OCI-LY1 (cell line): ENCODE measurements around the gene LSM14A.
"Not testable (repeated sequence)": the region's sequence is repeated elsewhere in the genome, so short reads cannot be mapped to it uniquely, and the experiment has no call there.

Experiments
- H2AFZ ChIP-seq: fragments of 200-600 bp; sonication (generic), shearing (Covaris generic); 2 replicates; pipeline ENCODE4 v1.6.0; 2014; ENCODE audit warnings: antibody characterized with exemption, mild to moderate bottlenecking, low read length
- H3F3A ChIP-seq: fragments of 200-600 bp; sonication (generic), shearing (Covaris generic); 2 replicates; pipeline ENCODE4 v1.6.0; 2014; ENCODE audit warnings: mild to moderate bottlenecking, antibody characterized with exemption, low read length, moderate library complexity; ENCODE audit not compliant: insufficient read depth
- H3K27ac ChIP-seq: fragments of 200-600 bp; sonication (generic); 2 replicates; pipeline ENCODE4 v1.5.1; 2014; ENCODE audit warnings: low read length, mixed run types, mild to moderate bottlenecking, low read depth; ENCODE audit not compliant: poor library complexity, severe bottlenecking
- H3K27me3 ChIP-seq: fragments of 200-600 bp; sonication (generic); 2 replicates; pipeline ENCODE4 v1.6.0; 2014; ENCODE audit warnings: antibody characterized with exemption, mild to moderate bottlenecking, low read length, moderate library complexity; ENCODE audit not compliant: insufficient read depth
- H3K36me3 ChIP-seq: fragments of 200-600 bp; sonication (generic); 2 replicates; pipeline ENCODE4 v1.6.1; 2014; ENCODE audit warnings: mild to moderate bottlenecking, antibody characterized with exemption, low read length, moderate library complexity, mixed read lengths; ENCODE audit not compliant: insufficient read depth
- H3K4me1 ChIP-seq: fragments of 200-600 bp; sonication (generic); 2 replicates; pipeline ENCODE4 v1.5.1; 2014; ENCODE audit warnings: mild to moderate bottlenecking, low read length, moderate library complexity; ENCODE audit not compliant: insufficient read depth, severe bottlenecking
- H3K4me2 ChIP-seq: fragments of 200-600 bp; sonication (generic), shearing (Covaris generic); 2 replicates; pipeline ENCODE4 v1.6.1; 2014; ENCODE audit warnings: low read length
- H3K4me3 ChIP-seq: fragments of 200-600 bp; sonication (generic); 2 replicates; pipeline ENCODE4 v1.5.1; 2014; ENCODE audit warnings: low read length, low read depth, mild to moderate bottlenecking, mixed read lengths; ENCODE audit not compliant: poor library complexity, severe bottlenecking
- H3K79me2 ChIP-seq: fragments of 200-600 bp; shearing (Covaris generic); 2 replicates; pipeline ENCODE4 v1.6.1; 2016; ENCODE audit warnings: mixed run types, low read length, mixed read lengths; ENCODE audit not compliant: insufficient read depth
- H3K9ac ChIP-seq: fragments of 200-600 bp; sonication (generic), shearing (Covaris generic); 2 replicates; pipeline ENCODE4 v1.6.1; 2014; ENCODE audit warnings: mild to moderate bottlenecking, low read length, mixed read lengths
- H3K9me2 ChIP-seq: fragments of 200-600 bp; sonication (generic), shearing (Covaris generic); 2 replicates; pipeline ENCODE4 v1.6.1; 2014; ENCODE audit warnings: low read depth, mild to moderate bottlenecking, low read length, mixed read lengths
- H3K9me3 ChIP-seq: fragments of 200-600 bp; shearing (Covaris generic); 2 replicates; pipeline ENCODE4 v1.6.1; 2014; ENCODE audit warnings: low read length, mixed read lengths
- H4K20me1 ChIP-seq: fragments of 200-600 bp; sonication (generic), shearing (Covaris generic); 2 replicates; pipeline ENCODE4 v1.6.0; 2016; ENCODE audit warnings: mild to moderate bottlenecking, low read length; ENCODE audit not compliant: insufficient read depth
- EZH2 ChIP-seq: fragments of 200-600 bp; sonication (generic), shearing (Covaris generic); IDR thresholded peaks from 2 replicates; pipeline ENCODE4 v1.8.0; 2017; ENCODE audit warnings: borderline replicate concordance, mixed run types, mild to moderate bottlenecking, antibody characterized with exemption, low read length, moderate library complexity, mixed read lengths
- TF ChIP-seq, protein P1 (sequence below): fragments of 200-600 bp; sonication (generic), shearing (Covaris generic); IDR thresholded peaks from 2 replicates; pipeline ENCODE4 v1.5.1; 2017; ENCODE audit warnings: mild to moderate bottlenecking, antibody characterized with exemption, low read length, moderate library complexity, mixed read lengths

The LSM14A gene

GRCh38 chr19:34151439-34151838 is 20.9 kb upstream of the LSM14A start:
- Histone ChIP-seq H3K79me2 (no peaks in the 10 kb centered on the region), H3F3A (no peaks in the 10 kb centered on the region), H3K4me2 (no peak overlapping the region), H3K27ac (no peak overlapping the region), H3K4me1 (no peaks in the 10 kb centered on the region), H3K27me3 (0 out of 2 replicates have a peak, but pooled peaks cover 4% of the 10 kb centered on the region), H4K20me1 (no peaks in the 10 kb centered on the region), H3K4me3 (no peak overlapping the region), H3K9me2 (no peaks in the 10 kb centered on the region), H3K9me3 (no peaks in the 10 kb centered on the region), H3K36me3 (no peaks in the 10 kb centered on the region), H2AFZ (no peak overlapping the region), H3K9ac (no peak overlapping the region)
- TF ChIP-seq EZH2 = no peak
- TF ChIP-seq, protein P1, sequence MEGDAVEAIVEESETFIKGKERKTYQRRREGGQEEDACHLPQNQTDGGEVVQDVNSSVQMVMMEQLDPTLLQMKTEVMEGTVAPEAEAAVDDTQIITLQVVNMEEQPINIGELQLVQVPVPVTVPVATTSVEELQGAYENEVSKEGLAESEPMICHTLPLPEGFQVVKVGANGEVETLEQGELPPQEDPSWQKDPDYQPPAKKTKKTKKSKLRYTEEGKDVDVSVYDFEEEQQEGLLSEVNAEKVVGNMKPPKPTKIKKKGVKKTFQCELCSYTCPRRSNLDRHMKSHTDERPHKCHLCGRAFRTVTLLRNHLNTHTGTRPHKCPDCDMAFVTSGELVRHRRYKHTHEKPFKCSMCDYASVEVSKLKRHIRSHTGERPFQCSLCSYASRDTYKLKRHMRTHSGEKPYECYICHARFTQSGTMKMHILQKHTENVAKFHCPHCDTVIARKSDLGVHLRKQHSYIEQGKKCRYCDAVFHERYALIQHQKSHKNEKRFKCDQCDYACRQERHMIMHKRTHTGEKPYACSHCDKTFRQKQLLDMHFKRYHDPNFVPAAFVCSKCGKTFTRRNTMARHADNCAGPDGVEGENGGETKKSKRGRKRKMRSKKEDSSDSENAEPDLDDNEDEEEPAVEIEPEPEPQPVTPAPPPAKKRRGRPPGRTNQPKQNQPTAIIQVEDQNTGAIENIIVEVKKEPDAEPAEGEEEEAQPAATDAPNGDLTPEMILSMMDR = no peak

GRCh38 chr19:34154401-34154800 is 17.9 kb upstream of the LSM14A start:
- no peaks in the 10 kb centered on the region for H3K9me2 ChIP-seq
- no peaks in the 10 kb centered on the region for H4K20me1 ChIP-seq
- no peaks in the 10 kb centered on the region for H3K9me3 ChIP-seq
- no peak overlapping the region for H3K4me2 ChIP-seq
- no peak overlapping the region for H2AFZ ChIP-seq
- no peak overlapping the region for H3K4me3 ChIP-seq
- H3K79me2 ChIP-seq = no peaks in the 10 kb centered on the region
- H3K36me3 ChIP-seq = no peaks in the 10 kb centered on the region
- H3F3A ChIP-seq = no peaks in the 10 kb centered on the region
- no peak for TF ChIP-seq EZH2
- TF ChIP-seq, protein P1 = no peak
- no peak overlapping the region for H3K27ac ChIP-seq
- H3K27me3 ChIP-seq = 0 out of 2 replicates have a peak, but pooled peaks cover 4% of the 10 kb centered on the region
- H3K9ac ChIP-seq = no peak overlapping the region
- no peaks in the 10 kb centered on the region for H3K4me1 ChIP-seq

DNA sequence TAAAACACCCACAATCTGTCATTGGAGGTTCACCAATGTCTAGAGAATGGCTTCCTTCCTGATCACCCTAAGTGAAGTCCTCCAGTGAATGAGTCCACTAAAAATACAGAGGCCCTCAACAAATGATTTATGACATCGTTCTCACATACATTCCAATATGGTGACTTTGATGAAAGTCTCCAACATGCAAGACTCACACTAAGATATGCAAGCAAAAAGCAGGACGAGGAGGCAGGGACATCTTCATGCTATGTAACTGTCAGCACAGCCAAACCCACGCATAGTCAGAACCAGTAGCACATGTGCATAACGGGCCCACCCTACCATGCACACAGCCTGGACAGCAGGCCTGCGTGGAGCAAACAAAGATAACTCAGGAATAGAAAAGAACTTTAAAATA is 16.6 kb upstream of the LSM14A start:
- no peaks in the 10 kb centered on the region for H4K20me1 ChIP-seq
- no peak overlapping the region for H3K9ac ChIP-seq
- no peaks in the 10 kb centered on the region for H3K79me2 ChIP-seq
- H3K27ac ChIP-seq = no peak overlapping the region
- H3K4me3 ChIP-seq = no peak overlapping the region
- H3K9me2 ChIP-seq = no peaks in the 10 kb centered on the region
- no peaks in the 10 kb centered on the region for H3K9me3 ChIP-seq
- H2AFZ ChIP-seq = no peak overlapping the region
- H3K4me2 ChIP-seq = no peak overlapping the region
- no peak for TF ChIP-seq EZH2
- TF ChIP-seq, protein P1 = no peak
- H3K27me3 ChIP-seq = 0 out of 2 replicates have a peak, but pooled peaks cover 4% of the 10 kb centered on the region
- H3K4me1 ChIP-seq = no peaks in the 10 kb centered on the region
- no peaks in the 10 kb centered on the region for H3K36me3 ChIP-seq
- no peaks in the 10 kb centered on the region for H3F3A ChIP-seq

GRCh38 chr19:34158966-34159365 is 13.3 kb upstream of the LSM14A start:
- H4K20me1 ChIP-seq, H3K27ac ChIP-seq, H3K36me3 ChIP-seq, H2AFZ ChIP-seq, H3K9ac ChIP-seq, H3K4me3 ChIP-seq, H3K27me3 ChIP-seq, H3F3A ChIP-seq, H3K9me2 ChIP-seq, H3K4me1 ChIP-seq, H3K79me2 ChIP-seq, H3K9me3 ChIP-seq, H3K4me2 ChIP-seq: not testable (repeated sequence)

DNA sequence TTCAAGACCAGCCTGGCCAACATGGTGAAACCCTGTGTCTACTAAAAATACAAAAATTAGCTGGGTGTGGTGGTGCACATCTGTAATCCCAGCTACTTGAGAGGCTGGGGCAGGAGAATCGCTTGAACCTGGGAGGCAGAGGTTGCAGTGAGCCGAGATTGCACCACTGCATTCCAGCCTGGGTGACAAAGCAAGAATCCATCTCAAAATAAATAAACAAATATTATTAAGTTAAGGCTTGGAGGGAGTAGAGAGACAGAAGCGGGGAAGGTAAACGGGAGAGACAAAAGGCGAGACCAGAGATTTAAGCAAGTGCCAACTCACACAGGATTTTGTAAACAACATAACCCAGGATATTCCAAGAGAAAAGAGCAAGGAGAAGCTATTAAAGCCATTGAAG is 12.8 kb upstream of the LSM14A start:
- H3K27ac ChIP-seq, H3K79me2 ChIP-seq, H3K9me3 ChIP-seq, H3K9ac ChIP-seq, H3F3A ChIP-seq, H4K20me1 ChIP-seq, H3K4me3 ChIP-seq, H3K4me2 ChIP-seq, H3K27me3 ChIP-seq, H2AFZ ChIP-seq, H3K4me1 ChIP-seq, H3K36me3 ChIP-seq, H3K9me2 ChIP-seq: not testable (repeated sequence)
